ENCODE measurements around the gene RNF31. TPM values are rescaled to one million over a fixed set of nuclear protein-coding genes. Genes with fewer than 3 reads are reported as not detected.
A peak's percentile ranks its signal among the peaks of the same experiment; 100 is the strongest.
"Not testable (repeated sequence)": the region's sequence is repeated elsewhere in the genome, so short reads cannot be mapped to it uniquely, and the experiment has no call there.

Gene RNF31
- polyA plus RNA-seq, 2 of the 4 experiments (the other 2 are of a cell fraction) = 5.7 to 20.8 TPM

DNA sequence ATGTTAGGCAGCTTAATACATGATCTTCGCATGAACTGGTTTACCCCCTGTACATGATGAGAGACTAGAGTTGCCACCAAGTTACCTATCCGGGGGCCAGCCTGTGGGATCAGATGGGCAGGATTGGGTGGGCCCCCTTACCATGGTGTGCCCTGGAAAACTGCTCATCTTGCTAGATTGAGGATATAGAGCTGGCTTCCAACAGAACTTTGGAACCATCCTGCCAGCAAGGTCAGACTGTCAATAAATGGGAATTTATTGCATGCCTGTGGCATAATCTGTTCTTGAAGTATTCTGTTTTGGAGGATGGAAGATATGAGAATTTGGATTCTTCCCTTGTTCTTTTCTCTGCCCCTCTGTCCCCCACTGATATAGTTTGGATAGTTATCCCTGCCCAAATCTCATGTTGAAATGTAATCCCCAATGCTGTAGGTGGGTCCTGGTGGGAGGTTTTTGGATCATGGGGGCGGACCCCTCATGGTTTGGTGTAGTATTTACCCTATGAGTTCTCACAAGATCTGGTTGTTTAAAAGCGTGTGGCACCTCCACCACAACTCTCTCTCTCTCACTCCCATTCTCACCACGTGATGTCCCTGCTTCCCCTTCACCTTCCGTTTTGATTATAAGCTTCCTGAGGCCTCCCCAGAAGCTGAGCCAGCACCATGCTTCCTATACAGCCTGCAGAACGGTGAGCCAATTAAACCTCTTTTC lies 51.7 kb downstream of the RNF31 start:
- TF ChIP-seq TFCP2L1 (CRISPR knock-in tag; IDR thresholded peaks at IDR 0.05) (no peak), CBX2 (IDR thresholded peaks at IDR 0.05; ENCODE audit: borderline replicate concordance, low read depth) (no peak), HDAC2 (IDR thresholded peaks at IDR 0.05) (no peak), FOXS1 (CRISPR knock-in tag; IDR thresholded peaks at IDR 0.05) (no peak), RCOR1 (IDR thresholded peaks at IDR 0.05; ENCODE audit: low read depth, low read length) (no peak), CHD2 (IDR thresholded peaks at IDR 0.05; ENCODE audit: low read length, partially characterized antibody) (no peak), EHMT2 (IDR thresholded peaks at IDR 0.05; ENCODE audit: low read depth) (no peak), NFE2L2 (conservative IDR thresholded peaks at IDR 0.05; ENCODE audit: low read length) (no peak), GATA3 (IDR thresholded peaks at IDR 0.05; ENCODE audit: borderline replicate concordance) (no peak), TP53 (CRISPR knock-in tag; IDR thresholded peaks at IDR 0.05) (no peak), SMC3 (IDR thresholded peaks at IDR 0.05) (no peak), ZC3H11A (IDR thresholded peaks at IDR 0.05) (no peak), POLR2A (IDR thresholded peaks at IDR 0.05; ENCODE audit: low read length) (no peak)
- TF ChIP-seq, protein P1, sequence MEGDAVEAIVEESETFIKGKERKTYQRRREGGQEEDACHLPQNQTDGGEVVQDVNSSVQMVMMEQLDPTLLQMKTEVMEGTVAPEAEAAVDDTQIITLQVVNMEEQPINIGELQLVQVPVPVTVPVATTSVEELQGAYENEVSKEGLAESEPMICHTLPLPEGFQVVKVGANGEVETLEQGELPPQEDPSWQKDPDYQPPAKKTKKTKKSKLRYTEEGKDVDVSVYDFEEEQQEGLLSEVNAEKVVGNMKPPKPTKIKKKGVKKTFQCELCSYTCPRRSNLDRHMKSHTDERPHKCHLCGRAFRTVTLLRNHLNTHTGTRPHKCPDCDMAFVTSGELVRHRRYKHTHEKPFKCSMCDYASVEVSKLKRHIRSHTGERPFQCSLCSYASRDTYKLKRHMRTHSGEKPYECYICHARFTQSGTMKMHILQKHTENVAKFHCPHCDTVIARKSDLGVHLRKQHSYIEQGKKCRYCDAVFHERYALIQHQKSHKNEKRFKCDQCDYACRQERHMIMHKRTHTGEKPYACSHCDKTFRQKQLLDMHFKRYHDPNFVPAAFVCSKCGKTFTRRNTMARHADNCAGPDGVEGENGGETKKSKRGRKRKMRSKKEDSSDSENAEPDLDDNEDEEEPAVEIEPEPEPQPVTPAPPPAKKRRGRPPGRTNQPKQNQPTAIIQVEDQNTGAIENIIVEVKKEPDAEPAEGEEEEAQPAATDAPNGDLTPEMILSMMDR (IDR thresholded peaks at IDR 0.05) = no peak
- FAIRE-seq (no peak), DNase-seq (ENCODE audit: low read depth in 1 of 2, low spot score in 1 of 2) (no peak), ATAC-seq (no peak)
- CTCF ChIA-PET = interaction anchor here (1.3 kb wide), 1 partner anchor 43 kb away, joined by 3 read pairs; the partner anchor contains the start of gene TINF2
- no peak overlapping the region for H3K4me2 ChIP-seq
- WGBS (ENCODE audit: missing lambda C conversion rate) = 95% methylated on average over 7 of the region's 7 CpGs
- no peak overlapping the region for H3K27ac ChIP-seq
- POLR2A ChIA-PET = interaction anchor here (0.7 kb wide), 1 partner anchor 43 kb away, joined by 8 read pairs; no protein-coding TSS in a partner anchor
- H3K4me3 ChIP-seq = no peak overlapping the region
- peaks cover 13% of the 10 kb centered on the region; the same call in 2 of the 3 replicates for H3K4me1 ChIP-seq
- 0 out of 3 replicates have a peak, but pooled peaks cover 3% of the 10 kb centered on the region for H3K9me3 ChIP-seq

DNA sequence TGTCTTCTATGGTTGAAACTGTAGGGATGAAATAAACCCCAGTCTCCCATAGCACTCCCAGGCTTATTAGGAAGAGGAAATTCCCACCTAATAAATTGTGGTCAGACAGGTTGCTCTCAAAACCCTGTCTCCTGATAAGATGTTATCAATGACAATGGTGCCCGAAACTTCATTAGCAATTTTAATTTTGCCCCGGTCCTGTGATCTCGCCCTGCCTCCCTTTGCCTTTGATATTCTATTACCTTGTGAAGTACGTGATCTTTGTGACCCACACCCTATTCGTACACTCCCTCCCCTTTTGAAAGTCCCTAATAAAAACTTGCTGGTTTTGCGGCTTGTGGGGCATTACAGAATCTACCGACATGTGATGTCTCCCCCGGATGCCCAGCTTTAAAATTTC lies 55.2 kb downstream of the RNF31 start:
- POLR2A ChIA-PET; DNase-seq (ENCODE audit: low read depth in 1 of 2, low spot score in 1 of 2); CTCF ChIA-PET; H3K4me2 ChIP-seq; ATAC-seq; H3K27ac ChIP-seq; H3K4me3 ChIP-seq; H3K4me1 ChIP-seq; FAIRE-seq; H3K9me3 ChIP-seq: not testable (repeated sequence)
- WGBS (ENCODE audit: missing lambda C conversion rate) = 93% methylated on average over 8 of the region's 8 CpGs

DNA sequence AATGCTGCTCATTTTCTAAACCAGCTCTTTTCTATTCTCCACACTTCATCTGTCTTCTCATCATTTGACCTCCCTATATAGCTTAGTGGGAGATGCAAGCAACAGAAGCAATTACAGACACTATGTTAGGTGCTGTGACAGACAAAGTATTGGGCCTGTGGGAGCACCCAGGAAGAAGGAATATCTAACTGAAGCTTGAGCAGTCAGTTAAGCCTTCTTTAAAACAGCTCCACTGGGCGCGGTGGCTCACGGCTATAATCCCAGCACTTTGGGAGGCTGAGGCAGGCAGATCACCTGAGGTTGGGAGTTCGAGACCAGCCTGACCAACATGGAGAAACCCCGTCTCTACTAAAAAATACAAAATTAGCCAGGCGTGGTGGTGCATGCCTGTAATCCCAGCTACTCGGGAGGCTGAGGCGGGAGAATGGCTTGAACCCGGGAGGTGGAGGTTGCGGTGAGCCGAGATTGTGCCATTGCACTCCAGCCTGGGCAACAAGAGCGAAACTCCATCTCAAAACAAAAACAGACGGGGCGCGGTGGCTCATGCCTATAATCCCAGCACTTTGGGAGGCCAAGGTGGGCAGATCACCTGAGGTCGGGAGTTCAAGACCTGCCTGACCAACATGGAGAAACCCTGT lies 56.1 kb downstream of the RNF31 start:
- not testable (repeated sequence) for H3K4me3 ChIP-seq; ATAC-seq; FAIRE-seq; DNase-seq (ENCODE audit: low read depth in 1 of 2, low spot score in 1 of 2); H3K4me2 ChIP-seq; H3K9me3 ChIP-seq; H3K4me1 ChIP-seq; H3K27ac ChIP-seq
- WGBS (ENCODE audit: missing lambda C conversion rate) = 97% methylated on average over 16 of the region's 16 CpGs
- CTCF ChIA-PET = interaction anchor here (0.7 to 1.1 kb wide), 2 partner anchors 8 to 113 kb away, joined by 3 read pairs; no protein-coding TSS in a partner anchor
- POLR2A ChIA-PET = interaction anchor here (4.0 kb wide), 1 partner anchor 8 kb away, joined by 16 read pairs; the partner anchor contains the start of gene TM9SF1

DNA sequence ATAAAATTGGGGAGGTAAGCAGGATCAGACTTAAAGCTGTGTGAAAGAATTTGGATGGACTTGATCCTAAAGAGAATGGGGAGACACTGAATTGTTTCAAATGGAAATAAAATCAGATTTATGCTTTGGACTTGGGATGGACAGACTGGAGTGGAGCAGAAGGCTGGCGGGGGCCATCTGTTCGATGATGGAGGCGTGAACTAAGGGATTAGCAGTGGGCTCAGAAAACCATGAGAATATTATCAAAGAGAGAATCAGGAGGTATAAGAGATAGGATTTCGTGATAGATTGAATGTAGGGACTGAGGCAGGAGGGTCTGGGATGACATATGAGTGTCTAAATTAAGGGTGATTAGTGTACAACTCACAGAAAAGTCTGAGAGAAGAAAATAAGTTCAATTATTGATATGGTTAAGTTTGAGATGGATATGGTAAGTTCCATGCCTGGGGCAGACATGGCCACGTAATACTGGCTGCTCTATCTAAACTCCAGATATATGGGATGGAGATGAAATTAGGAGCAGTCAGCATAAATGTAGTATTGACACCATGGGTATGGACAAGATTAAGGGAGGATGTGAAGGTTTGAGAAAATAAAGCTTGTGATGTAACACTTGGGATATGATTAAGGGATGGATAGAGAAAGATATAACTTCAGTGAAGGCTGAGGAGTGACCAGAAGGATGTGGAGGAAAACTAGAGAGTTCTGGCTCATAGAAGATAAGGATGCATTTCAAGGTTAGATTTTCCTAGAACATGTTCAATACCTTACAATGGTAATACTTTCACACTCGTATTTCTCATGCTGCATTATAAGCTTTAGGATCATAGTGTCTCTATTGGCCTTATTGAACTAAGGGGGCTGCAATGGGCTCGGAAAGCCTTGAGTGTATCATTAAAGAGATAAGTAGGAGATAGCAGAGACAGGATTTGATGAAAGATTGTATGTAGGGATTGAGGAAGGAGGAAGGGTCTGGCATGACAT lies 57.2 kb downstream of the RNF31 start:
- no peak overlapping the region for H3K4me2 ChIP-seq
- WGBS (ENCODE audit: missing lambda C conversion rate) = 94% methylated on average over 7 of the region's 7 CpGs
- peak; percentile 80 for TF ChIP-seq MAFK (IDR thresholded peaks at IDR 0.05; ENCODE audit: partially characterized antibody)
- TF ChIP-seq GATA3 (IDR thresholded peaks at IDR 0.05; ENCODE audit: borderline replicate concordance) = no peak
- ATAC-seq (peak in 1 of 2 experiments; percentile 23; a peak in 1 of 6 replicates), FAIRE-seq (no peak), DNase-seq (ENCODE audit: low read depth in 1 of 2, low spot score in 1 of 2) (no peak)
- POLR2A ChIA-PET = interaction anchor here (4.0 kb wide), 1 partner anchor 9 kb away, joined by 16 read pairs; the partner anchor contains the start of gene TM9SF1
- no peak overlapping the region for H3K27ac ChIP-seq
- no peaks in the 10 kb centered on the region for H3K4me1 ChIP-seq
- H3K9me3 ChIP-seq = 0 out of 3 replicates have a peak, but pooled peaks cover 3% of the 10 kb centered on the region
- CTCF ChIA-PET = interaction anchor here (0.7 to 1.4 kb wide), 3 partner anchors 9 to 114 kb away, joined by 3 to 5 read pairs (median 3); no protein-coding TSS in a partner anchor
- H3K4me3 ChIP-seq = no peak overlapping the region
